OCI-LY7 (cell line): ENCODE measurements around the gene TP63.

Source experiments
- EZH2phosphoT487 ChIP-seq: fragments of 200-600 bp; sonication (generic); IDR thresholded peaks from 2 replicates; pipeline ENCODE4 v1.6.1; 2018; ENCODE audit warnings: low read depth, borderline replicate concordance, mild to moderate bottlenecking, mixed run types, antibody characterized with exemption, low read length, moderate library complexity, mixed read lengths
- TF ChIP-seq, protein P1 (sequence below): fragments of 200-600 bp; sonication (generic); conservative IDR thresholded peaks from 2 replicates; pipeline ENCODE4 v1.5.1; 2014; ENCODE audit warnings: mild to moderate bottlenecking, antibody characterized with exemption, low read length, moderate library complexity, mixed read lengths

DNA sequence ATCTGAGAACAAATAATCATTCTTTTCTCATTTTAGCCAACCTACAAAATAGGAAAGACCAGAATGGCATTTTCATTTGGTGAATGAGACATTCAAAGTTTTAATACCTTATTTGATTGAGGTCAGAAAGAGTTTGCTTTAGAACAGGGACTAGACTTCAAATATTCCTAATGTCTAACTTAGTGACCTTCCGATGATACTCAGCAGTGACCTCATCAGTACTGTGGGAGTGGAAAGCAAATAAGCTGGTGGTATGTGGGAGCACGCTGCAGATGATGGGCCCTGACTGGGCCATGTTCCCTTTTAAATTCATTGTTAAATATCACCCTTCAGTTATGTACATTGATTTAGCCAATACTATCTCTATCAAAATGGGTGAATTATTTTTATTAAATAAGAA is 266.2 kb downstream of the TP63 start:
- TF ChIP-seq, protein P1, sequence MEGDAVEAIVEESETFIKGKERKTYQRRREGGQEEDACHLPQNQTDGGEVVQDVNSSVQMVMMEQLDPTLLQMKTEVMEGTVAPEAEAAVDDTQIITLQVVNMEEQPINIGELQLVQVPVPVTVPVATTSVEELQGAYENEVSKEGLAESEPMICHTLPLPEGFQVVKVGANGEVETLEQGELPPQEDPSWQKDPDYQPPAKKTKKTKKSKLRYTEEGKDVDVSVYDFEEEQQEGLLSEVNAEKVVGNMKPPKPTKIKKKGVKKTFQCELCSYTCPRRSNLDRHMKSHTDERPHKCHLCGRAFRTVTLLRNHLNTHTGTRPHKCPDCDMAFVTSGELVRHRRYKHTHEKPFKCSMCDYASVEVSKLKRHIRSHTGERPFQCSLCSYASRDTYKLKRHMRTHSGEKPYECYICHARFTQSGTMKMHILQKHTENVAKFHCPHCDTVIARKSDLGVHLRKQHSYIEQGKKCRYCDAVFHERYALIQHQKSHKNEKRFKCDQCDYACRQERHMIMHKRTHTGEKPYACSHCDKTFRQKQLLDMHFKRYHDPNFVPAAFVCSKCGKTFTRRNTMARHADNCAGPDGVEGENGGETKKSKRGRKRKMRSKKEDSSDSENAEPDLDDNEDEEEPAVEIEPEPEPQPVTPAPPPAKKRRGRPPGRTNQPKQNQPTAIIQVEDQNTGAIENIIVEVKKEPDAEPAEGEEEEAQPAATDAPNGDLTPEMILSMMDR = no peak
- TF ChIP-seq EZH2phosphoT487 = no peak
